Heart left ventricle (tissue), 16 donors: ENCODE results near the gene SRP72. TPM values are rescaled to one million over a fixed set of nuclear protein-coding genes. Genes with fewer than 3 reads are reported as not detected.
A peak's percentile ranks its signal among the peaks of the same experiment; 100 is the strongest.

Experiments used
- ATAC-seq, 4 donors: fragments of 200-7000 bp; cut with Tn5 transposase; one replicate each; pipeline ENCODE4 v1.9.1; 2020 to 2022; ENCODE audit warnings: moderate library complexity in 4 of 4, mild to moderate bottlenecking in 3 of 4, moderate number of reproducible peaks in 1 of 4
- DNase-seq, 5 donors: peaks; one replicate each; pipeline ENCODE4 v3.0.0-alpha.2; 2020
- H3K27ac ChIP-seq, 12 donors: fragments of 200-600 bp; sonication (generic) in 4 of 12; one replicate each; pipeline versions ENCODE4 v1.5.0 to v1.8.0; 2016 to 2022; ENCODE audit warnings: mild to moderate bottlenecking in 2 of 12
- H3K27me3 ChIP-seq, 9 donors: fragments of 200-600 bp; sonication (generic) in 2 of 9; one replicate each; pipeline versions ENCODE4 v1.5.1 to v1.8.0; 2016 to 2022; ENCODE audit warnings: mild to moderate bottlenecking in 3 of 9
- H3K36me3 ChIP-seq, 9 donors: fragments of 200-600 bp; sonication (generic) in 2 of 9; one replicate each; pipeline versions ENCODE4 v1.5.0 to v1.8.0; 2018 to 2022; ENCODE audit warnings: mild to moderate bottlenecking in 2 of 9
- H3K4me1 ChIP-seq, 12 donors: fragments of 200-600 bp; sonication (generic) in 4 of 12; one replicate each; pipeline versions ENCODE4 v1.5.0 to v1.8.0; 2016 to 2022; ENCODE audit warnings: mild to moderate bottlenecking in 3 of 12
- H3K4me3 ChIP-seq, 12 donors: fragments of 200-600 bp; sonication (generic) in 4 of 12; one replicate each; pipeline versions ENCODE4 v1.5.0 to v1.8.0; 2017 to 2022; ENCODE audit warnings: mild to moderate bottlenecking in 9 of 12, moderate library complexity in 4 of 12
- H3K9me3 ChIP-seq, 12 donors: fragments of 200-600 bp; sonication (generic) in 4 of 12; one replicate each; pipeline versions ENCODE4 v1.5.0 to v1.8.0; 2016 to 2022; ENCODE audit warnings: mild to moderate bottlenecking in 1 of 12
- CTCF ChIP-seq, 12 donors: fragments of 200-600 bp; sonication (generic) in 4 of 12; IDR thresholded peaks; one replicate each; pipeline versions ENCODE4 v1.5.0 to v1.8.0; 2018 to 2022; ENCODE audit warnings: antibody characterized with exemption in 12 of 12, mild to moderate bottlenecking in 5 of 12
- POLR2A ChIP-seq, 2 donors: fragments of 450-650 bp; IDR thresholded peaks; one replicate each; pipeline ENCODE4 v1.6.1; 2017; ENCODE audit warnings: antibody characterized with exemption in 2 of 2, mild to moderate bottlenecking in 2 of 2, moderate library complexity in 2 of 2
- WGBS, 4 donors: extraction: QIAGEN DNeasy Blood & Tissue Kit in 2 of 4; methylation state at CpG; one replicate each; pipeline versions ENCODE4 v1.1.5 to v1.1.7; 2013 to 2018; 5-methylcytosine and 5-hydroxymethylcytosine counted together
- intact Hi-C, 10 donors: fragments of 100-400 bp; cut with DNase I; formaldehyde crosslinking; loops; one replicate each; pipeline versions ENCODE4 v1.11.1 to v1.14.2; 2022
- polyA plus RNA-seq, 2 donors: library from polyadenylated mRNA; stranded (reverse); fragments of 200-250 nt; gene quantifications; one replicate each; pipeline ENCODE4 v1.2.3, GENCODE V29; 2013
- total RNA-seq, 9 donors: library from RNA; depleted of rRNA in 2 of 9; stranded (reverse); fragments of >200 nt in 2 of 9; fragmentation: NEBNext Ultra II Directional in 3 of 9; extraction: Animal tissue kit (Norgen Biotek cat#: 25700) in 3 of 9; gene quantifications; one replicate each; pipeline versions ENCODE4 v1.1.0 to v1.2.4, GENCODE V29; 2016 to 2023
- donor health status: ischemic (EF 13 %, LVEDD 7.1; RV severe dilation, severe dysfunction).
- donor health status: healthy with polysubstance abuse.
- donor health status: DM: no; HTN: yes; CAD: no.
- donor health status: DM: no; HTN: no; CAD: no.
- donor health status: ischemic (EF 25% LVEDD 6.9; RV normal size, moderate dysfunction).
- donor health status: ischemic (EF 25% LVEDD 5.7; RV mildly dilated, moderate dysfunction).
- donor health status: healthy.
- donor health status: DM: yes; HTN: yes; CAD: no.
- donor health status: ischemic (EF 35%, LVEDD 5.7; RV mildly dilated, moderate dysfunction).
- donor health status: nonischemic (EF 11% LVEDD 7.7; RV severe dilation, severe dysfunction).
- donor health status: DM: yes; HTN: yes; CAD: no.
- donor health status: PGD.
- donor health status: ischemic (EF 29% LVEDD 5.4; RV normal size, mild dysfunction).
- donor health status: nonischemic (EF 23%, LVEDD 6.1; RV moderate dilation, normal function).

SRP72 gene
- total and polyA plus RNA-seq, 11 donors, result 14.1 to 66.8 (median 41.7) TPM

GRCh38 chr4:56433280-56433679, 34.1 kb upstream of the SRP72 start:
- Histone ChIP-seq H3K4me3 (no peak overlapping the region), H3K27ac (no peak overlapping the region), H3K9me3 (no peaks in the 10 kb centered on the region), H3K36me3 (no peaks in the 10 kb centered on the region), H3K27me3 (no peaks in the 10 kb centered on the region), H3K4me1 (peaks cover 0 to 22% (median 14%) of the 10 kb centered on the region in 12 donors)
- intact Hi-C loops, result loop anchor here in 2 of 10 donors (5.0 kb wide), 2 partner anchors 104 to 369 kb away; no protein-coding TSS in a partner anchor
- DNase-seq (no peak), ATAC-seq (no peak)
- TF ChIP-seq POLR2A (IDR thresholded peaks at IDR 0.05), result no peak
- no peak for TF ChIP-seq CTCF (IDR thresholded peaks at IDR 0.05)

GRCh38 chr4:56434599-56435139, 32.7 kb upstream of the SRP72 start:
- DNase-seq (peak in 3 of 5 donors; percentile 31 to 62 (median 44)), ATAC-seq (peak; percentile 4 to 14 (median 10))

GRCh38 chr4:56435140-56435926, 32.1 kb upstream of the SRP72 start, which contains the start of gene PPAT:
Gene PPAT (minus strand): TSS chr4:56435615. CDS start chr4:56435477, 138 bp downstream.
- Histone ChIP-seq H3K36me3 (no peaks in the 10 kb centered on the region), H3K27me3 (no peaks in the 10 kb centered on the region), H3K4me1 (peaks cover 0 to 22% (median 14%) of the 10 kb centered on the region in 12 donors), H3K4me3 (peak within 1 kb of the TSS; percentile 55 to 85 (median 74)), H3K9me3 (no peaks in the 10 kb centered on the region), H3K27ac (peak within 1 kb of the TSS; percentile 66 to 99 (median 93))
- WGBS, 4 donors, result 0% methylated on average over 43 to 61 of the region's 61 CpGs
- ATAC-seq (peak; percentile 95 to 98 (median 97)), DNase-seq (peak; percentile 97 to 99 (median 98))
- intact Hi-C loops, result loop anchor here in 3 of 10 donors (2.0 to 5.0 kb wide), 4 partner anchors 25 to 49 kb away; partner anchors contain the start of gene AASDH (in 2 of the 3)
- TF ChIP-seq POLR2A (IDR thresholded peaks at IDR 0.05) (peak in 1 of 2 donors; percentile 43), CTCF (IDR thresholded peaks at IDR 0.05) (peak in 11 of 12 donors; percentile 23 to 66 (median 40))

More at GRCh38 chr4:56434599-56435139, 32.7 kb upstream of the SRP72 start:
- Histone ChIP-seq H3K27me3 (no peaks in the 10 kb centered on the region), H3K9me3 (no peaks in the 10 kb centered on the region), H3K4me1 (peaks cover 0 to 22% (median 14%) of the 10 kb centered on the region in 12 donors), H3K27ac (peak overlapping the region in 10 of 12 donors; percentile 85 to 99 (median 93)), H3K4me3 (peak overlapping the region; percentile 55 to 85 (median 74)), H3K36me3 (no peaks in the 10 kb centered on the region)
- TF ChIP-seq POLR2A (IDR thresholded peaks at IDR 0.05) (no peak), CTCF (IDR thresholded peaks at IDR 0.05) (no peak)
- 4 to 6% (median 5%) methylated on average over 13 to 15 of the region's 15 CpGs for WGBS, 4 donors
- intact Hi-C loops, result loop anchor here in 4 of 10 donors (2.0 to 5.0 kb wide), 6 partner anchors 24 to 368 kb away; partner anchors contain the start of gene AASDH (in 2 of the 4)

- no peak for ATAC-seq
- 93 to 99% (median 97%) methylated on average over 2 of the region's 2 CpGs for WGBS, 4 donors
- DNase-seq, result no peak
Observed at GRCh38 chr4:56438766-56439165, 28.7 kb upstream of the SRP72 start.

More at GRCh38 chr4:56438766-56439165, 28.7 kb upstream of the SRP72 start:
- Histone ChIP-seq H3K9me3 (no peaks in the 10 kb centered on the region), H3K27me3 (no peaks in the 10 kb centered on the region), H3K27ac (no peak overlapping the region), H3K36me3 (peaks cover 0 to 23% (median 13%) of the 10 kb centered on the region in 9 donors), H3K4me1 (peaks cover 0 to 22% (median 14%) of the 10 kb centered on the region in 12 donors), H3K4me3 (no peak overlapping the region)
- no peak for TF ChIP-seq CTCF (IDR thresholded peaks at IDR 0.05)
- TF ChIP-seq POLR2A (IDR thresholded peaks at IDR 0.05), result no peak
- intact Hi-C loops, result loop anchor here in 1 of 10 donors (5.0 kb wide), 1 partner anchor 51 kb away; the partner anchor contains the start of gene AASDH
